COLO829 (cell line): ENCODE results near the gene ATOH8.

Experiments
- DNase-seq: peaks from one replicate; pipeline ENCODE4 v3.0.0; 2012; ENCODE audit warnings: low spot score

Gene ATOH8

DNA sequence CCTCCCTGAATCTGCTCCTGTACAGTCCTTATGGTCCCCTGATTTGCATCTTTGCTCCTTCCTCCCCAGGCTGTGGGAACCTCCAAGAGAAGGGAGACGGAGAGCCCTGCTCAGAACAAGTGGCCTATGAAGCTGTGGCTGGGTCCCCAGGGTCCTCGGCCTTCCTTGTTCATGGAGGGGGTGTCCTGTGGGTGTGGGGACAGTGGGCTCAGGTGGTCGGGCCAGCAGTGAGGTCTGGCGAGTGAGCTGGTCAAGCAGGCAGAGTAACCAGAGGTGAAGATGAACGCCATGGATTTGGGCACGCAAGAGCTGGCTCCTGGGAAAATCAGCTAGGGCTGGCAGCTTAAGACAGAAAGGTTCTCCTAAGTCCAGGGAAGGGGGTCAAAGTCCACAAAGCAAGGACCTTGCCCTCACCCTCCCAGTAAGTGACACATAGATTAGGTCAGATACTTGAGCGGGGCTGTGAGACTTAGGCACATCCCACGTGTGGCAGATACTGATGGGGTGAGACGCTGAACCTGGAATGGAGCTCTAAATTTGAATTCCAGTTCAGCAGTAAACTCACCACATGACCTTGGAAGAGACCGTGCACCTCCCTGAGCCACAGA, 34.8 kb upstream of the ATOH8 start:
- no peak for DNase-seq

DNA sequence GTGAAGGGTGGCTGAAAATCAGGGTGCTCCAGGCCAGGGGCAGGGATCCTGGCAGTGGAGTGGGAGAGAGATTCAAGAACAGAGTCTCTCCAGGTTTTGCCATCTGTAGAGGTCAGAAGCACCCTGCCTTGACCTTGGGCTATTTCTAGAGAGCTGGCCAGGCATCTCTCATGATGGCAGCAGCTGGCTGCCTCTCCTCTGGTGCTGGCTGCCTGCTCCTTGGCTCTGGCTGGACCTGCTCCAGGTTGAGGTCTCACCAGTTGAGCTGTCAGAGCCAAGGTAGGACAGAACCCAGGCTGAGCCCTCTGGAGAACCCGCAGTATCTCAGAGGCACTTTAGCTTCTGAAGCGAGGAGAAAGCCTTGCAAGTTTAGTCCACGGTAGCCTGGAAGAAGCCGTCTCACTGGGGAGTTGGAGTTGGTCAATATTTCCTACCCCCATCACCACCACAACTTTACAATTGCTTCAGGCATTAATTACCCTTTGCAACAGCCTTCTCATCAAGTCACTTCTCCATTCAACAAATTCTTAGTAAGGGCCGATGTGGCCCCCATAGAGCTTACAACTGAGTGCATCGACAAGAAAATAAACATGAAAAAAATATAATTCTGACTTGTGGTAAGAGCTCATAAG, 34.1 kb upstream of the ATOH8 start:
- DNase-seq, result no peak

- no peak for DNase-seq
Observed at GRCh38 chr2:85720533-85720932, 33.3 kb upstream of the ATOH8 start.

DNA sequence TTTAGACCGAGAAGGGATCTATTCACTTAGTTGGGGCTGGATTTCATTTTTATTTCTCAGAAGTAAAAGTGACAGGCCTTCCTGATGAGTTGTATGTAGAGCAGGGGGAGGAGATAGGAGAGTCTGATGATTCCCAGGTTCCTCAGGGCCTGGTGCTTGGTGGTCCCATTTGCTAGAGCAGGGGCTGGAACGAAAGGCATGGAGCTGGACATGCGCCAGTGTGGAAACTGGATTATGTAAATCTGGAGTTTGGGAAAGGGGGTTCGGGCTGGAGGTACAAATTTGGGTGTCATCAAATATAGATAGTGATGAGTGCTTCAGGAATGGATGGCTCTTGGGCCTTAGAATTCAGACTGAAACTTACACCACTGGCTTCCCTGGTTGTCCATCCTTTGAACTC, 32.1 kb upstream of the ATOH8 start:
- DNase-seq, result no peak

DNA sequence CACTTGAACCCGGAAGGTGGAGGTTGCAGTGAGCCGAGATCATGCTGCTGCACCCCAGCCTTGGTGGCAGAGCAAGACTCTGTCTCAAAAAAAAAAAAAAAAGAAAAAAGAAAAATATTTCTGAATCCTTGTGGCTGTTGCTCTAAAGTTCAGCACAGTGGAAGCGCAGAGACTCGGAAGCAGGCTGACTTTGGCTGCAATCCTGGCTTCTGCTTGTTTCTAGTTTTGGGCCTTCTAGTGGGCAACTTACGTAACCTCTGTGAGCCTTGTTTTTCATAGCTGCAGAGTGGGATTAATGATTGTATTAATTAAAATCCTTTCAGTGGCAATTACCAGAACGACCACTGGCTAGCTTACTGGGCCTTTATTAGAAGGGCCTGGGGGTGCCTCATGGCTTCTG, 31.3 kb upstream of the ATOH8 start:
- no peak for DNase-seq

DNA sequence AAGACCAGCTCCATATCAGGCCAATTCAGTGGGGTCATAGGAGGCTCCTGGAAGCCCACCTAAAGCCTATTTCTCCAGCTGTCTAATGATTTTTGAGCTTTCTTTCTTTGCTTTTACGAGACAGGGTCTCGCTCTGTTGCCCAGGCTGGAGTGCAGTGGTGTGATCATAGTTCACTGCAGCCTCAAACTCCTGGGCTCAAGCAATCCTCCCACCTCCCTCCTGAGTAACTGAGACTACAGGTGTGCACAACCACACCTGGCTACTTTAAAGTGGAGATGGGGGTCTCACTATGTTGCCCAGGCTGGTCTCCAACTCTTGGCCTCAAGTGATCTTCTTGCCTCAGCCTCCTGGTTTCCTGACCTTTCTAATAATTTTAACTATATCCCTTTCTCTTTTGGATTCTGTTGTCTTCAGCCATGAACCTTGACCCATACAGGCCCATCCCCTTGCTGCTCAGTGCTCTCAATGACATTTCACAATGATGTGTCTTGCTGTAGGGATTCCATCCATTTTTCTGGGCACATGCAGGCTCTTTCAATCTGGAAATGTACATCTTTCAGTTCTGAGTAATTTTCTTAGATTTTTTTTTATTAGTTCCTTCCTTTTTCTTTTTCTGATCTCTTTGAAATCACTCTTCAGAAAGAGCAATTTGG, 30.0 kb upstream of the ATOH8 start:
- no peak for DNase-seq

- no peak for DNase-seq
Observed at GRCh38 chr2:85724731-85725181, 29.0 kb upstream of the ATOH8 start.

- no peak for DNase-seq
Observed at GRCh38 chr2:85725451-85725850, 28.3 kb upstream of the ATOH8 start.

DNA sequence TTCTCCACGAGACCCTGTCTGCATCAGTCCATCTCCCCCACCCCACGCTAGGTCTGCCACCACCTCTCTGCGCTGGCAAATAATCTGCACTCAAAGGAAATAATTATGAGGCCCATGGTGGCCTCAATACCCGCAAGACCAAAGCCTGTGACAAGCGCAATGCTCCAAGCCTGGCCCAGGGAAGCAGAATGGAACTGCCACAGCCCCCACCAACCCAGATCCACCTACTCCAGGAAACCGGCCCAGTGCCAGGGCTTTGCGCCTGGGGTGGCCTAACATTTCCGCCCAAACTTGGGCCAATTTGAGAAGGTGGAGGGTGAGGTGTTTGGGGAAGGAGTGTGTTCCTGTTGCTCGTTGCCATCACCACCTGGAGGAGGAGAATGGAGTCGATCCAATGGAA, 26.0 kb upstream of the ATOH8 start:
- DNase-seq, result no peak

DNA sequence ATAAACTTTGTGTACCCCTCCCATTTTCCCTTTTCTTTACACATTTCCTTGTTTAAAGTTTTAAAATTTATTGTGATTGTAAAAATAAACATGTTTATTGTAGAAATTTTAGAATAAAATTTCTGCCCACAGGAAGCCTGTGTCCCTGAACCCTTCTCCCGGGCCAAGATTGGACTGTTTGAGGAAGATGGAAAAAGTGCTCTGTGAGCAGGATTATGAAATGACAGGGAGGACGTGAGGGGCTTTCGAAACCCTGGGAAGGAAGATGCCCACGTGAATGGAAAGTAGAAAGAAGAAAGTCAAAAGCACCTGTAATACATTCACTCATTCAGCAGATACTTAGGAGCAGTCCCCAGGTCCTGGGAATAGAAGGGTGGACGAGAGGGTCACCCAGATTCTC, 25.4 kb upstream of the ATOH8 start:
- DNase-seq, result no peak

- peak; percentile 76 for DNase-seq
Observed at GRCh38 chr2:85728883-85729824, 24.6 kb upstream of the ATOH8 start.

DNA sequence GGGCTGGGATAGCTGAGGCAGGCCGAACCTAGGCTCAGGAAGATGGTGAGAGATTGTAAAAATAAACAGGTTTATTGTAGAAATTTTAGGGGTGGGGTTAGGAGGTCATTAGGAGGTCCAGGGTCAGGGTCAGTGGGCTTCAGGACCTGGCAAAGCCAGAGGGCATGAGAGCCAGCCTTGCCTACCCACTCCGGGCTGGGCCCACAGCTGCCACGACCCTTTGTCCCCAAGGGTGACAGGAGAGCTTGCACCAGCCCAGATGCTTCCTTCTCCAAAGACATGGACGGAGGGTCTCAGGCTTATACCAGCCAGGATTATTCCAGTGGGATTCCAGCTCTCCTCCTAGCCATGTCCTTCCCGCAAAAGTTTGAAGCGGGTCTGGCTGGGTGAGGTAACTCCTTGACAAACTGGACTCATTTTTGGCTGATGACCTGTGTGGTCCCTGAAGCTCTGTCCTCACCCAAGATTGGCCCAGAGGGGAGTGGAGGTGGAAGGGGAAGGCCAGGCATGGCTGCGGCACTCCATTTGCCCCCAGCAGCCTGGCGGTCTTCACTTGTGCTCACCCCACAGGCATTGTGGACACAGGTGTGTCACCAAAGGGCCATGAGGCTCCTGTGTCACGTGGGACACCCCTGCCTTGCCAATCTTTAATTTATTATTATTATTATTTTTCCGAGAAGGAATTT, 23.8 kb upstream of the ATOH8 start:
- no peak for DNase-seq

GRCh38 chr2:85730686-85731230, 23.0 kb upstream of the ATOH8 start:
- no peak for DNase-seq

DNA sequence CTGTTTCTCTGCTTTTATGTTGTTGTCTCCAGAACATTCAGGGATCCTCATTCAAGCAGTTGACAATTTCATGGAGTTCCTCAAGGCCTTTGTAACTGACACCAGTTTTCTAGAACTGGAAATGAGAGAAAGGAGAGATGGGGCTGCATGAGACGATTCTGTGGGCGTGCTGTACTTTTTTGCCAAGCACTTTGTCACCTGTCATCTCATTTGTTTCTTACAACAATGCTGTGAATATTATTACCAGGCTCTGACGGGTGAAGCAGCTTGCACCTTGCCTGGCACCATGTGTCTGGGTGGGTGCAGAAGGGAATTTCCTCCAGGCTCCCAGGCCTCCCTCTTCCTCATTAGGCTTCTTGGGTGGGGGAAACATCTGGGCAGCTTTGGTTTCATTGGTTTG, 22.2 kb upstream of the ATOH8 start:
- no peak for DNase-seq

DNA sequence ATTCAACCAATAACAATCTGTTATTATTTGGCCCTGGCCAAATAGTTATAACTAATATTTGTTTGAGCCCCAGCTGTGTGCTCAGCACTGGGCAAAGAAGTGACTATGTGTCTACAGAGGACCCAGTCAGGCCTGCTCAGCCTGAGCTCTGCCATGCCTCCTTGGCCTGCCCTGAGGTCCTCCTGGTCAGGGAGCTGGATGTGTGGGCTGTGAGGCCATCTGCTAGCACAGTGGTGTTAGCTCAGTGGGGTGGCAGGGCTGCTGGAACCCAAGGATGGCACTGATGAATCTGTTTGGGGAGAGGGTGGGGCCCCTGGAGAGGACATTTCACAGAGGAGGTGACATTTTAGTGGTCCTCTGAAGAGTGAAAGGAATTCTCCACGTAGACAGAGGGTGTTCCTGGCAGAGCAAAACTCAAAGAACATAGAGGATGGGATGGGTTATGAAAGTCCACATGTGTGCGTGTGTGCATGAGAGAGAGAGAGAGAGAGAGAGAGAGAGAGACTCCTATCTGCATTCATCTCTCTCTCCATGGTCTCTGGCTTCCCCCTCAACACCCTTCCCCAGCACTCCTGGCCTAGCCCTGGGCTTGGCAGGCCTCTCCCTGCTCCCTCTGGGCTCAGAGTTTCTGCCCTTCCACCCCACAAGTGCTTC, 21.2 kb upstream of the ATOH8 start:
- DNase-seq, result no peak

DNA sequence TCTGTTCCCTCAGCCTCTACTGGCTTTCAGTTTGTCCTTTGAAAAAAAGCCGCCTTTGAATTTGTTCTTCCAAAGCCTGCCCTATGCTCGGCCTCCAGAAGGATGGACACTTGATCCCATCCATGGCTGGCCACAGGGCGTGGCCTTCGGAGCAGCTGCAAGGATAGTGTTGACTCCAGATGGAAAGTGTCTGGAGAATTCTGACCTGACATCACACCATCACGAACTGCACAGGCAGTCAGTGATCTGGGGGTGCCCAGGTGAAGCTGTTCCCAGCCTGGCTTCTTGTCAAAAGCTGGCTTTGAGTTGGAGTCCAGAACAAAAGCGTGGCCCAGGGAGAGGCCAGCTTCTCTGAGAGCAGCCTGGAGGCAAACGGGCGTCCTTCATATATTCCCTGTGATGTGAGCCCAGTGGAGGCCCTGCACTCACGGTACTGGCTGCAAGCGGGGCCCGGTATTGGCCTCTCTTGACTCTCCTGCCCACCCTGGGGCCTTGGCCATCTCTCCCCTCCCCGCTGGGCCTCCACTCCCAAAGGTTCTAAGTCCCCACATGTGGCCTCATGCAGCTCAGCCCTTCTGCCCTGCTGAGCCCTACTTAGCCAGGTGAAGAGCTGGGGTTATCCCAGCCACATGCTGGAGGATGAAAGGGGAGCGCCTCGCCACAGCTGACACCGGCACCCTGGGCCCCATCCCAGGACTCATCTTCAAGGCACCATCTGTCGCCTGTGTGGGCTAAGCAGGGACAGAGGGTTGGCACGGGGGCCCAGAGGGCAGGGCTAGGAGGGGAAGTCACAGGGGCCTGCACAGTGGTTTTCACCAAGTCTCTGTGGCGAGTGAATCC, 20.4 kb upstream of the ATOH8 start:
- no peak for DNase-seq

DNA sequence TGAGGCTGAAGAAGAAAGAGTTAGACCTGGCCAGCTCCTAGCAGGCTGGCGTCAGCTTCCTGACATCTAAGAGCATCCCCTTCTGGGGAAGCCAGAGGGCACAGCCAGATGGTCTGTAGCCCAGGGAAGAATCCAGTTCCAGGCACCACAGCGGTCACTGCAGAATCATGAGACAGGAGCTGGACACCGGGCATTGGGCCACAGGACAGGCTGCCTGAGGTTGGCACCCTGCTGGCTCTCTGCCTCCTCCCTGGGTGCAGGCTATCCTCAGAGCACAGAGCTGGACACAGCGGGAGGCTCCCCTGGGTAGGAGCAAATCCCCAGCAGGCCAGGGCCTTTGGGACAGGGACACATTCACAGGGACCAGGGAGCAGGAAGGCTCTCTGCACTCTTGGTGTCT, 19.8 kb upstream of the ATOH8 start:
- no peak for DNase-seq

DNA sequence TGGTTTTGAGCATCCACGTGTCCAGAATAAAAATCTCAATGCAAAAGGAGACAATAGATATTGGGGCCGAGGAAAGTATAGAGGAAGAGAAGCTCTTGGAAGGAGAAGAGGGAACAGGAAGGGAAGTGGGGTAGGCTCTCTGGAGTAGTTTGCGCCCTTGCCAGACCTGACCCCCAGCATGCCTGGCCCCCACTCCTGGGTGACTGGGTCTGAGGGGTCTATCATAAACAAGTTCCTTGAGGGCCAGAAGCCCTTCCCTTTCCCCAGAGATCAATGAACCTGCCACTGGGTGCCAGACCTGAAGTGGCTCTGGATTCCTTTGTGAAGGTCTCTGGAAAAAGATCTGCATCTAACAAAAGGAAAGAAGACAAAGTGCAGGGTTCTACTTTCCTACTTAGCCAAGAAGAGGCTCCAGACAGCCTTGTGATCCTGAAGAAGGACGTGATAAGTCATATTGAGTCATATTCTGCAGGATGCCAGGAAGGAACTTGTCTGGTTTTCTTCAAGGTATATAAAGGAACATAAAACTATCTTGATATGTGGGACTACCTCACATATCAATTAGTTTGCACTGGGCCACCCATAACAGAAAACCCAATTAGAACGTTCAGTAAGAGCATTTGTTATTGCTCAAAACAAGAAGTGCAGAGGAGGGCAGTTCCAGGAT, 18.7 kb upstream of the ATOH8 start:
- no peak for DNase-seq

- DNase-seq, result no peak
Observed at GRCh38 chr2:85735691-85736090, 18.1 kb upstream of the ATOH8 start.
